NT2/D1 (cell line): Measurements from ENCODE around the gene DLG2.

Source experiments
- SUZ12 ChIP-seq: IDR thresholded peaks from 2 replicates; pipeline ENCODE4 v1.6.1; 2011; ENCODE audit not compliant: insufficient read length, insufficient read depth; ENCODE audit errors: extremely low read depth
- ZNF274 ChIP-seq: IDR thresholded peaks from 2 replicates; pipeline ENCODE4 v1.6.1; 2011; ENCODE audit warnings: mild to moderate bottlenecking, low read depth, low read length

GRCh38 chr11:83816572-83817187, 1810.5 kb downstream of the DLG2 start:
- TF ChIP-seq ZNF274 = no peak
- TF ChIP-seq SUZ12 = no peak
